A549 treated with Hydrocortisone at 1 μM for 4 hours (cell line): ENCODE measurements around the gene ABCE1. TPM values are rescaled to one million over a fixed set of nuclear protein-coding genes. Genes with fewer than 3 reads are reported as not detected.

Experiments used
- total RNA-seq: library from RNA; stranded (reverse); fragments of 200-300 nt; extraction: Qiagen RNA extraction; gene quantifications from 5 replicates; pipeline ENCODE4 v1.2.3, GENCODE V29; 2022

The ABCE1 gene
- total RNA-seq = 58.2 to 123 TPM (median 69.8 TPM) in 5 replicates

DNA sequence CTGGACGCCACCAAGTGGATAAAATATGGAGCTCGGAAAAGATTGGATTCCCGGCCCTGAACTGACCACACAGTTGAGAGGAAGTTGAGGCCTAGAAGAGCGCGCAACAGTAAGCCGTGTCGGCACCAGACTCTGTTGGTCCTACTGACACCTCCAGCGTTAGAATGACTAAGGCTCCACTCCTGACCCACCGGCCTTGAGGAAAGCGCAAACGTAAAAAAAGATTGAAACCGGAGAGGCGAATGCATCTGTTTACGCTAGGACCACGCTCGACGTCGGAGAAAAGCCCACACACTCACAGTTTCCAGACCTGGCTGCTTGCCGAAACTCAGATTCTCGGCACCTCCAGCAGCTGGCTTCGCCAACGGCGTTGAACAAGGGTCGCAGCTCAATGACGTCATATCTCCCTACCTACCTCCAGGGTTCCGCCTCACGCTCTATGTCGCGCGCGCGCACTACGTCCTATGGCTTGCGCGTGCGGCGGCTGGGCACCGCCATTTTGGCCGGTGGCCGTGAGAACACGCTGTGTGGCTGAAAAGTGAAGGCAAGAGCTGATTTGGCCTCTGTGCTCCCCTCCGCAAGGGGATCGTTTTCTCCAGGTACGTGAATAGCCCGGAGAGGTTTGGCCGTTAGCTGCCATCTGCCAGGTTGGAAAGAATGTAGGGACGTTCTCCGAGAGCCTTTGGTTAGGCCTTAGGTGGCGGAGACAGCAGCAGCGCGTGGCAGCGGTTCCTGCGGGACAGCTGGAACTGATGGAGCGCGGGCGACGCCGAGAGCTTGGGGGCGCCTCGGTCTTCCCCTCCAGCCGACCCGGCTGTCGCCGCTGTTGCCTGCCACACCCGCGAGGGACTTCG is at the start of gene ABCE1, which contains the start of gene ANAPC10:
TSS of gene ABCE1 (plus strand) at position 491 of the 854 bp plus-strand sequence. CDS start 6,102 bp downstream, outside the sequence.
TSS of gene ANAPC10 (minus strand) at position 376 of the 854 bp plus-strand sequence. CDS start 2,097 bp downstream, outside the sequence.

Other genes starting within 250 kb of the ABCE1 start
- gene ANAPC10, start 115 bp upstream of the ABCE1 start, total RNA-seq = 10.7 to 16.6 TPM (median 11.3 TPM) in 5 replicates
- 11.0 to 18.7 TPM (median 14.2 TPM) in 5 replicates for gene OTUD4, start 82.3 kb downstream of the ABCE1 start, total RNA-seq